ENCODE measurements around the gene SLC45A1.

The SLC45A1 gene

GRCh38 chr1:8339203-8339600, 21.3 kb downstream of the SLC45A1 start:
- Histone ChIP-seq H3K27ac (ENCODE audit: low read depth, low read length) (no peak overlapping the region), H3K9ac (ENCODE audit: low read length) (no peak overlapping the region), H3K27me3 (ENCODE audit: control insufficient read depth in 1 of 2, insufficient read depth in 2 of 2, low read length in 2 of 2) (no peaks in the 10 kb centered on the region), H3K36me3 (ENCODE audit: insufficient read depth, low read length) (no peaks in the 10 kb centered on the region), H3K9me3 (ENCODE audit: low read length) (no peaks in the 10 kb centered on the region), H3K4me3 (ENCODE audit: low read depth in 1 of 2, low read length in 2 of 2) (no peak overlapping the region), H3K4me1 (ENCODE audit: insufficient read depth, low read length) (peaks cover 15% of the 10 kb centered on the region)

DNA sequence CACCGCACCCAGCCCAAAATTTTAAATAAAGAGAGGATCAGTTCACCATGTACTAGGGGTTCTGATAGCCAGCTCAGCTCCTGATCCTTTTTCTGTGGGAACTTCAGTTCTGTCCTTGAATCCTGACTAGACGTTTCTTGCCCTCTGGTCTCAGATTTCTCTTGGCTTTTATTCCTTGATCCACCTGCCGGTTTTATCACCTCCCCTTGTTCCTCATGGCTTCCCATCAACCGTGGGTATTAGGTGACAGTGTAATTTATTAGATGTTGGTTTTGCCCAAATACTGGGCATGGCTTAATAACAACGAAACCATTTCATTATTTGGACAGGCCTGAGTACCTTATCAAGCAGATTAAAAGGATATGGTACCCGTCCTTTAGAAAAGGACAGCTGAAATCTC, 22.5 kb downstream of the SLC45A1 start:
- no peak overlapping the region for H3K4me3 ChIP-seq (ENCODE audit: low read depth in 1 of 2, low read length in 2 of 2)
- no peaks in the 10 kb centered on the region for H3K9me3 ChIP-seq (ENCODE audit: low read length)
- no peak overlapping the region for H3K9ac ChIP-seq (ENCODE audit: low read length)
- peaks cover 16% of the 10 kb centered on the region for H3K4me1 ChIP-seq (ENCODE audit: insufficient read depth, low read length)
- no peaks in the 10 kb centered on the region for H3K36me3 ChIP-seq (ENCODE audit: insufficient read depth, low read length)
- H3K27me3 ChIP-seq (ENCODE audit: control insufficient read depth in 1 of 2, insufficient read depth in 2 of 2, low read length in 2 of 2), result no peaks in the 10 kb centered on the region
- H3K27ac ChIP-seq (ENCODE audit: low read depth, low read length), result no peak overlapping the region

DNA sequence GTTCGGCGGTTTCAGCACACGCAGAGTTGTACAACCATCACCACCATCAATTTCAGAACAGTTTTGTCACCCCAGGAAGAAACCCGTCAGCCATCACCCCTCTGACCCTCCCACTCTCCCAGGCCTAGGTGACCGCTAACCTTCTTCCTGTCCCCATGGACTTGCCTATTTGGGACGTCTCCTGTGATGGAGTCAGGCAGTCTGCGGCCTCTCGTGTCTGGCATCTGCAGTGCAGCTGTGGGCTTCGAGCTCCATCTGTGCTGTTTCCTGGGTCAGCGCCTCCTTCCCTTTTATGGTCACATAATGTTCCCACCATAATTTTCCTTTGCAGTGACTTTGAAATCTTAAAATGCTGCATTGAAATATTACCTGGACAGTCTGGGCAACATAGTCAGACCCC, 24.4 kb downstream of the SLC45A1 start:
- Histone ChIP-seq H3K27me3 (ENCODE audit: control insufficient read depth in 1 of 2, insufficient read depth in 2 of 2, low read length in 2 of 2) (no peaks in the 10 kb centered on the region), H3K27ac (ENCODE audit: low read depth, low read length) (no peak overlapping the region), H3K36me3 (ENCODE audit: insufficient read depth, low read length) (no peaks in the 10 kb centered on the region), H3K9ac (ENCODE audit: low read length) (no peak overlapping the region), H3K9me3 (ENCODE audit: low read length) (no peaks in the 10 kb centered on the region), H3K4me3 (ENCODE audit: low read depth in 1 of 2, low read length in 2 of 2) (no peak overlapping the region), H3K4me1 (ENCODE audit: insufficient read depth, low read length) (peaks cover 16% of the 10 kb centered on the region)

GRCh38 chr1:8343044-8343443, 25.1 kb downstream of the SLC45A1 start:
- Histone ChIP-seq H3K4me3 (ENCODE audit: low read depth in 1 of 2, low read length in 2 of 2) (peak overlapping the region in 1 of 2 donors; percentile 37), H3K27me3 (ENCODE audit: control insufficient read depth in 1 of 2, insufficient read depth in 2 of 2, low read length in 2 of 2) (no peaks in the 10 kb centered on the region), H3K27ac (ENCODE audit: low read depth, low read length) (peak overlapping the region; percentile 87), H3K9me3 (ENCODE audit: low read length) (no peaks in the 10 kb centered on the region), H3K36me3 (ENCODE audit: insufficient read depth, low read length) (no peaks in the 10 kb centered on the region), H3K4me1 (ENCODE audit: insufficient read depth, low read length) (peaks cover 16% of the 10 kb centered on the region), H3K9ac (ENCODE audit: low read length) (peak overlapping the region; percentile 21)

- Histone ChIP-seq H3K27me3 (ENCODE audit: control insufficient read depth in 1 of 2, insufficient read depth in 2 of 2, low read length in 2 of 2) (no peaks in the 10 kb centered on the region), H3K4me1 (ENCODE audit: insufficient read depth, low read length) (peaks cover 17% of the 10 kb centered on the region), H3K9me3 (ENCODE audit: low read length) (no peaks in the 10 kb centered on the region), H3K27ac (ENCODE audit: low read depth, low read length) (peak overlapping the region; percentile 87), H3K36me3 (ENCODE audit: insufficient read depth, low read length) (no peaks in the 10 kb centered on the region), H3K9ac (ENCODE audit: low read length) (peak overlapping the region; percentile 21), H3K4me3 (ENCODE audit: low read depth in 1 of 2, low read length in 2 of 2) (peak overlapping the region in 1 of 2 donors; percentile 37)
Measured at GRCh38 chr1:8343464-8344001, 25.6 kb downstream of the SLC45A1 start.

- Histone ChIP-seq H3K4me3 (ENCODE audit: low read depth in 1 of 2, low read length in 2 of 2) (no peak overlapping the region), H3K9me3 (ENCODE audit: low read length) (no peaks in the 10 kb centered on the region), H3K27me3 (ENCODE audit: control insufficient read depth in 1 of 2, insufficient read depth in 2 of 2, low read length in 2 of 2) (no peaks in the 10 kb centered on the region), H3K4me1 (ENCODE audit: insufficient read depth, low read length) (peaks cover 31% of the 10 kb centered on the region), H3K36me3 (ENCODE audit: insufficient read depth, low read length) (no peaks in the 10 kb centered on the region), H3K9ac (ENCODE audit: low read length) (no peak overlapping the region), H3K27ac (ENCODE audit: low read depth, low read length) (no peak overlapping the region)
Measured at GRCh38 chr1:8344893-8345507, 27.1 kb downstream of the SLC45A1 start.

DNA sequence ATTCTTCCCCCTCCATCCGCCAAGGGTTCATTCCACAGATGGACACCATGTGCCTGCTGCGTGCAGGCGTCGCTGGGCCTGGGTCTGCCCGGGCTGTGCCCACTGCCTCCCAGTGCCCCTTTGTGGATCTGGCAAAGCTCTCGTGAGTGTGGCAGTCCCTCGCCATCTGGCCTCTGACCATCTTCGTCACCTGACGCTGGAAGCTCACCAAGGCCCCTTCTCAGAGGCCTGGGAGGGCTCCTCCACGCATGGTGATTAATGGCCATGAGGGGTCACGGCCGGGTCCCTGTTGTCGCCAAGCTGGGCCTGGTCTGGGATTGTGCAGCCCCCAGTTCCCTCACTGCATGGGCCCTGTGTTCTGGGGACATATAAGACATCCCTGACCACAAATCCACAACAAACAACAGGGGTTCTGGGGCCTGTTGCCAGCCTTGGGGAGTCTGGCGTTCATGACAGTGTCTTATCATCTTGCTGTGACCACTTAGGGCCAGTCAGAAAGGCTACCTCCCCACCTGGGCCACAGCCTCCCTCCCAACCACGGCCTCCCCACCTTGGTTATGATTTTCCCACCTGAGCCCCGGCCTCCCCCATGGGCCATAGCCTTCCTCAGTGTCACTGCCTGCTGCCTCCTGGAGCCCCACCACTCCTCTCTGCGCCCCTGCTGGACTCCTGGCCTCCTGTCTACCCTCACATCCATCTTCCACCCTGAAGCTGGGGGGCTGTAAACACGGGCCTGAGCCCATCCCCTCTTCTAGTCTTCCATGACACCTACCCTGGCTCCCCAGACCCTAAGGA, 27.9 kb downstream of the SLC45A1 start:
- Histone ChIP-seq H3K36me3 (ENCODE audit: insufficient read depth, low read length) (no peaks in the 10 kb centered on the region), H3K27ac (ENCODE audit: low read depth, low read length) (no peak overlapping the region), H3K4me1 (ENCODE audit: insufficient read depth, low read length) (peaks cover 33% of the 10 kb centered on the region), H3K27me3 (ENCODE audit: control insufficient read depth in 1 of 2, insufficient read depth in 2 of 2, low read length in 2 of 2) (no peaks in the 10 kb centered on the region), H3K9me3 (ENCODE audit: low read length) (no peaks in the 10 kb centered on the region), H3K9ac (ENCODE audit: low read length) (no peak overlapping the region), H3K4me3 (ENCODE audit: low read depth in 1 of 2, low read length in 2 of 2) (no peak overlapping the region)

DNA sequence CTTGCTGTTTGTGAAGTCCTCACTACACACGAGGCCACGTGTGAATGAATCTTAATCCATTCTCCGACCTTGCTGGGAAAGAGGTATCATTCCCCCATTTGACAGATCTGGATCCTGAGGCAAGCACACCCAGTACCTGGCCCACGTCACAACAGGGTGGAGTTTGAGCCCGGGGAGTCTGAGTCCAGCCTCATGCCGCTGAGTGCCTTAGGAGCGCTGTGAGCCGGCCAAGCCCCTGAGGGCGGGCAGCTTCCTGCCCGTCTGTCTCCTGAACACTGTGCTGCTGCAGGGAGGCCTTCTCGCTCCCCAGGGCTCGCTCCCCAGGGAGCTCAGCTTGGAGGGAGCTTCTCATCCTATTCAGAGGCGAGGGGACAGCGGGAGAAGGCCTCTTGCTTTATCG, 29.7 kb downstream of the SLC45A1 start:
- no peak overlapping the region for H3K4me3 ChIP-seq (ENCODE audit: low read depth in 1 of 2, low read length in 2 of 2)
- H3K9ac ChIP-seq (ENCODE audit: low read length), result no peak overlapping the region
- no peaks in the 10 kb centered on the region for H3K9me3 ChIP-seq (ENCODE audit: low read length)
- H3K4me1 ChIP-seq (ENCODE audit: insufficient read depth, low read length), result peaks cover 46% of the 10 kb centered on the region
- peaks cover 1% of the 10 kb centered on the region for H3K36me3 ChIP-seq (ENCODE audit: insufficient read depth, low read length)
- no peak overlapping the region for H3K27ac ChIP-seq (ENCODE audit: low read depth, low read length)
- no peaks in the 10 kb centered on the region for H3K27me3 ChIP-seq (ENCODE audit: control insufficient read depth in 1 of 2, insufficient read depth in 2 of 2, low read length in 2 of 2)

- peaks cover 41% of the 10 kb centered on the region for H3K4me1 ChIP-seq (ENCODE audit: insufficient read depth, low read length)
- peaks cover 7% of the 10 kb centered on the region for H3K36me3 ChIP-seq (ENCODE audit: insufficient read depth, low read length)
- no peaks in the 10 kb centered on the region for H3K27me3 ChIP-seq (ENCODE audit: control insufficient read depth in 1 of 2, insufficient read depth in 2 of 2, low read length in 2 of 2)
- H3K27ac ChIP-seq (ENCODE audit: low read depth, low read length), result no peak overlapping the region
- no peak overlapping the region for H3K9ac ChIP-seq (ENCODE audit: low read length)
- H3K4me3 ChIP-seq (ENCODE audit: low read depth in 1 of 2, low read length in 2 of 2), result no peak overlapping the region
- no peaks in the 10 kb centered on the region for H3K9me3 ChIP-seq (ENCODE audit: low read length)
Measured at GRCh38 chr1:8348047-8348776, 30.3 kb downstream of the SLC45A1 start.

DNA sequence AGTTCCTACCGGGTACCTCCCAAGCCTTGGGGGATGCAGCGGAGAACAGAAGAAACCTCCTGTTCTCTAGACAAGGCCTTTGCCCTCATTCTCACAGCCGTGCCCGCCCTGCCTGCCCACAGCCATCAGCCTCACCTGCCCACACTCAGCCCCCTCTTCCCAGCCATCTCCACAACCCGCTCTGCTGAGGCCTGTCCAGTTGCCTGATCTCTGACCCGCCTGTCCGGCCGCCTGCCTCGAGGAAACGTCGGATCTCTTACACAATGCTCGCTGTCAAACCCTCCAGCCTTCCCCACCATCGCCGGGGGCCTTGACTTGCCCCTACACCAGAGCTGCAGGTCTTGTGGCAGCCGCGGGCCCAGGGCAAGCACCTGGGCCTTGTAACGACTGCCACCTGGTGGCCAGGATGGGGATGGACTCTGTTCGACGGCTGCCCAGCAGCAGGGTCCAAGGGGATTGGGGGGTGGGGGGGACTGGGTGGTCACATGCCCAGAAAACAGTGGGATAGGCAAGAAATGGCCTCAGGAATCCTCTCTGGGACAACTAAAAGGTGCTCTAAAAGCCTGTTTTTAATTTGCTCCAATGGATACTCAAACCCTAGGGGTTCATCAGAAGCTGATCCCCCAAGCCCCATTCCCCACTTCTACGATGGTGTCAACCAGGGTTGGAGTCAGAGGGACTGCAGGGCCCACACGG, 31.0 kb downstream of the SLC45A1 start:
- H3K27ac ChIP-seq (ENCODE audit: low read depth, low read length), result no peak overlapping the region
- peaks cover 41% of the 10 kb centered on the region for H3K4me1 ChIP-seq (ENCODE audit: insufficient read depth, low read length)
- no peak overlapping the region for H3K4me3 ChIP-seq (ENCODE audit: low read depth in 1 of 2, low read length in 2 of 2)
- H3K9me3 ChIP-seq (ENCODE audit: low read length), result no peaks in the 10 kb centered on the region
- H3K36me3 ChIP-seq (ENCODE audit: insufficient read depth, low read length), result peaks cover 14% of the 10 kb centered on the region
- no peaks in the 10 kb centered on the region for H3K27me3 ChIP-seq (ENCODE audit: control insufficient read depth in 1 of 2, insufficient read depth in 2 of 2, low read length in 2 of 2)
- no peak overlapping the region for H3K9ac ChIP-seq (ENCODE audit: low read length)

GRCh38 chr1:8349473-8349865, 31.6 kb downstream of the SLC45A1 start:
- no peak overlapping the region for H3K9ac ChIP-seq (ENCODE audit: low read length)
- peaks cover 17% of the 10 kb centered on the region for H3K36me3 ChIP-seq (ENCODE audit: insufficient read depth, low read length)
- no peaks in the 10 kb centered on the region for H3K9me3 ChIP-seq (ENCODE audit: low read length)
- H3K4me1 ChIP-seq (ENCODE audit: insufficient read depth, low read length), result peaks cover 38% of the 10 kb centered on the region
- no peak overlapping the region for H3K27ac ChIP-seq (ENCODE audit: low read depth, low read length)
- H3K4me3 ChIP-seq (ENCODE audit: low read depth in 1 of 2, low read length in 2 of 2), result no peak overlapping the region
- no peaks in the 10 kb centered on the region for H3K27me3 ChIP-seq (ENCODE audit: control insufficient read depth in 1 of 2, insufficient read depth in 2 of 2, low read length in 2 of 2)

All from muscle layer of colon (tissue), 2 donors.